Measurements from ENCODE around the gene NCKAP5.
"Not testable (repeated sequence)": the region's sequence is repeated elsewhere in the genome, so short reads cannot be mapped to it uniquely, and the experiment has no call there.

Gene NCKAP5

GRCh38 chr2:133525090-133525489 lies 43.2 kb downstream of the NCKAP5 start:
- no peak overlapping the region for H3K4me3 ChIP-seq (ENCODE audit: low read depth, low read length)
- ChIA-PET CTCF (interaction anchor here (1.7 kb wide), 1 partner anchor 12 kb away, joined by 8 read pairs; no protein-coding TSS in a partner anchor), POLR2A (no interaction called here)
- no peak for TF ChIP-seq CTCF (IDR thresholded peaks at IDR 0.05; ENCODE audit: insufficient read depth, low read length, missing control alignments)
- no peak for DNase-seq (ENCODE audit: low read depth, low spot score)

GRCh38 chr2:133523406-133523805 lies 44.9 kb downstream of the NCKAP5 start:
- ChIA-PET POLR2A (no interaction called here), CTCF (interaction anchor here (1.1 to 1.7 kb wide), 2 partner anchors 9 to 10 kb away, joined by 4 to 8 read pairs; no protein-coding TSS in a partner anchor)
- H3K4me3 ChIP-seq (ENCODE audit: low read depth, low read length), result no peak overlapping the region
- DNase-seq (ENCODE audit: low read depth, low spot score), result no peak
- no peak for TF ChIP-seq CTCF (IDR thresholded peaks at IDR 0.05; ENCODE audit: insufficient read depth, low read length, missing control alignments)

GRCh38 chr2:133522204-133522603 lies 46.1 kb downstream of the NCKAP5 start:
- no peak overlapping the region for H3K4me3 ChIP-seq (ENCODE audit: low read depth, low read length)
- CTCF ChIA-PET, result interaction anchor here (1.1 kb wide), 1 partner anchor 11 kb away, joined by 4 read pairs; no protein-coding TSS in a partner anchor
- POLR2A ChIA-PET, result no interaction called here
- no peak for DNase-seq (ENCODE audit: low read depth, low spot score)
- TF ChIP-seq CTCF (IDR thresholded peaks at IDR 0.05; ENCODE audit: insufficient read depth, low read length, missing control alignments), result no peak

GRCh38 chr2:133521146-133521745 lies 47.0 kb downstream of the NCKAP5 start:
- ChIA-PET POLR2A (no interaction called here), CTCF (interaction anchor here (0.8 to 1.1 kb wide), 2 partner anchors 257 to 259 kb away, joined by 3 read pairs; no protein-coding TSS in a partner anchor)
- DNase-seq (ENCODE audit: low read depth, low spot score), result no peak

GRCh38 chr2:133519677-133520076 lies 48.6 kb downstream of the NCKAP5 start:
- POLR2A ChIA-PET; DNase-seq (ENCODE audit: low read depth, low spot score); H3K4me3 ChIP-seq (ENCODE audit: low read depth, low read length): not testable (repeated sequence)
- CTCF ChIA-PET, result interaction anchor here (0.6 to 1.8 kb wide), 5 partner anchors 8 to 324 kb away, joined by 3 to 7 read pairs (median 3); no protein-coding TSS in a partner anchor

More at GRCh38 chr2:133521146-133521745, 47.0 kb downstream of the NCKAP5 start:
- no peak overlapping the region for H3K4me3 ChIP-seq (ENCODE audit: low read depth, low read length)
- no peak for TF ChIP-seq CTCF (IDR thresholded peaks at IDR 0.05; ENCODE audit: insufficient read depth, low read length, missing control alignments)

GRCh38 chr2:133518700-133519344 lies 49.4 kb downstream of the NCKAP5 start:
- POLR2A ChIA-PET, result no interaction called here
- no peak for TF ChIP-seq CTCF (IDR thresholded peaks at IDR 0.05; ENCODE audit: insufficient read depth, low read length, missing control alignments)
- no peak for DNase-seq (ENCODE audit: low read depth, low spot score)
- H3K4me3 ChIP-seq (ENCODE audit: low read depth, low read length), result no peak overlapping the region
- CTCF ChIA-PET, result interaction anchor here (0.8 to 1.8 kb wide), 3 partner anchors 9 to 41 kb away, joined by 3 to 7 read pairs (median 3); no protein-coding TSS in a partner anchor

Data from AG04449 (cell line).